Liver (tissue), 9 donors: ENCODE measurements around the gene TMEM50B. TPM values are rescaled to one million over a fixed set of nuclear protein-coding genes. Genes with fewer than 3 reads are reported as not detected.

Experiments used
- DNase-seq: peaks from one replicate; pipeline ENCODE4 v3.0.0-alpha.2; 2017; ENCODE audit warnings: low spot score
- H3K27ac ChIP-seq, 2 donors: one replicate each; pipeline ENCODE4 v1.7.0; 2013; ENCODE audit warnings: inconsistent platforms in 2 of 2, low read length in 2 of 2, control low read depth in 1 of 2, low read depth in 1 of 2, mild to moderate bottlenecking in 1 of 2
- H3K27me3 ChIP-seq, 4 donors: one replicate each; pipeline versions ENCODE4 v1.6.1 to v1.7.0; 2013; ENCODE audit warnings: low read length in 3 of 4, inconsistent platforms in 1 of 4, mild to moderate bottlenecking in 1 of 4, moderate library complexity in 1 of 4; ENCODE audit not compliant: control insufficient read depth in 4 of 4, insufficient read depth in 4 of 4
- H3K36me3 ChIP-seq, 4 donors: one replicate each; pipeline versions ENCODE4 v1.6.1 to v1.7.0; 2013; ENCODE audit warnings: low read length in 3 of 4, mild to moderate bottlenecking in 3 of 4, low read depth in 1 of 4, moderate library complexity in 1 of 4; ENCODE audit not compliant: control insufficient read depth in 4 of 4, insufficient read depth in 3 of 4
- H3K4me1 ChIP-seq, 4 donors: one replicate each; pipeline versions ENCODE4 v1.6.1 to v1.7.0; 2013; ENCODE audit warnings: low read length in 3 of 4, mild to moderate bottlenecking in 3 of 4, moderate library complexity in 1 of 4; ENCODE audit not compliant: control insufficient read depth in 4 of 4, insufficient read depth in 4 of 4
- H3K4me3 ChIP-seq, 3 donors: one replicate each; pipeline versions ENCODE4 v1.6.1 to v1.7.0; 2013; ENCODE audit warnings: low read length in 3 of 3, control low read depth in 1 of 3, low read depth in 1 of 3, mild to moderate bottlenecking in 1 of 3
- H3K9ac ChIP-seq, 2 donors: one replicate each; pipeline ENCODE4 v1.7.0; 2013; ENCODE audit warnings: low read length in 2 of 2, mild to moderate bottlenecking in 2 of 2, moderate library complexity in 2 of 2, control low read depth in 1 of 2, low read depth in 1 of 2
- H3K9me3 ChIP-seq, 4 donors: one replicate each; pipeline versions ENCODE4 v1.6.1 to v1.7.0; 2013; ENCODE audit warnings: low read length in 3 of 4; ENCODE audit not compliant: control insufficient read depth in 4 of 4
- ATF3 ChIP-seq: IDR thresholded peaks from 2 replicates; pipeline ENCODE4 v1.6.1; 2016; ENCODE audit warnings: antibody characterized with exemption
- EGR1 ChIP-seq, 2 donors: IDR thresholded peaks; 2 replicates each; pipeline ENCODE4 v1.6.1; 2016 to 2018; ENCODE audit warnings: antibody characterized with exemption in 2 of 2, low read depth in 2 of 2
- FOXA1 ChIP-seq: IDR thresholded peaks from 2 replicates; pipeline ENCODE4 v1.6.1; 2016; ENCODE audit warnings: antibody characterized with exemption
- HNF4A ChIP-seq, 2 donors: conservative IDR thresholded peaks; 2 replicates each; pipeline ENCODE4 v1.6.1; 2016; ENCODE audit warnings: antibody characterized with exemption in 2 of 2, mild to moderate bottlenecking in 2 of 2
- HNF4G ChIP-seq: IDR thresholded peaks from 2 replicates; pipeline ENCODE4 v1.6.1; 2016; ENCODE audit warnings: antibody characterized with exemption
- JUND ChIP-seq, 2 donors: IDR thresholded peaks; 2 replicates each; pipeline ENCODE4 v1.6.1; 2016; ENCODE audit warnings: antibody characterized with exemption in 2 of 2
- RAD21 ChIP-seq, 2 donors: IDR thresholded peaks; 2 replicates each; pipeline ENCODE4 v1.6.1; 2016; ENCODE audit warnings: antibody characterized with exemption in 2 of 2, mild to moderate bottlenecking in 2 of 2
- RXRA ChIP-seq, 2 donors: IDR thresholded peaks; 2 replicates each; pipeline ENCODE4 v1.6.1; 2017 to 2018; ENCODE audit warnings: antibody characterized with exemption in 2 of 2, mild to moderate bottlenecking in 1 of 2
- SP1 ChIP-seq: IDR thresholded peaks from 2 replicates; pipeline ENCODE4 v1.6.1; 2018; ENCODE audit warnings: antibody characterized with exemption, mild to moderate bottlenecking
- TAF1 ChIP-seq: conservative IDR thresholded peaks from 2 replicates; pipeline ENCODE4 v1.6.1; 2016; ENCODE audit warnings: antibody characterized with exemption, mild to moderate bottlenecking
- YY1 ChIP-seq: IDR thresholded peaks from 2 replicates; pipeline ENCODE4 v1.6.1; 2016; ENCODE audit warnings: antibody characterized with exemption, mild to moderate bottlenecking
- ZBTB33 ChIP-seq: IDR thresholded peaks from 2 replicates; pipeline ENCODE4 v1.6.1; 2016; ENCODE audit warnings: antibody characterized with exemption
- WGBS: extraction: QIAGEN DNeasy Blood & Tissue Kit; methylation state at CpG from one replicate; pipeline ENCODE4 v1.1.7; 2013; 5-methylcytosine and 5-hydroxymethylcytosine counted together
- polyA plus RNA-seq, 2 donors: library from polyadenylated mRNA; stranded (reverse) in 1 of 2; unstranded in 1 of 2; fragments of 200-250 nt in 1 of 2; fragments of >200 nt in 1 of 2; fragmentation: Nextera tagmentation in 1 of 2; extraction: Ambion mirVana in 1 of 2; gene quantifications; one replicate each; pipeline versions ENCODE4 v1.2.1 to v1.2.3, GENCODE V29; 2013 to 2015
- total RNA-seq, 2 donors: library from RNA; depleted of rRNA; stranded (reverse); fragments of >200 nt; gene quantifications; one replicate each; pipeline ENCODE4 v1.2.3, GENCODE V29; 2014
- TF ChIP-seq, protein P1 (sequence below): fragments of 150-350 bp; IDR thresholded peaks from 2 replicates; pipeline ENCODE4 v1.5.1; 2017; ENCODE audit warnings: improper control_type of control experiment, low read depth, low read length; ENCODE audit not compliant: missing input control
- TF ChIP-seq, protein P2 (sequence below): IDR thresholded peaks from 2 replicates; pipeline ENCODE4 v1.6.1; 2016; ENCODE audit warnings: antibody characterized with exemption, mild to moderate bottlenecking
- donor health status: healthy.
- donor health status: healthy.
- donor health status: healthy.
- donor health status: healthy.
- donor health status: healthy.

The TMEM50B gene
- total and polyA plus RNA-seq, 4 donors: 11.8 to 31.8 (median 29.9) TPM

- H3K4me3 ChIP-seq: no peak overlapping the region
- H3K4me1 ChIP-seq: no peaks in the 10 kb centered on the region
- H3K36me3 ChIP-seq: peaks cover 3 to 15% (median 13%) of the 10 kb centered on the region in 4 donors
- TF ChIP-seq YY1 (no peak), TAF1 (no peak), HNF4A (conservative IDR thresholded peaks at IDR 0.05) (no peak), JUND (IDR thresholded peaks at IDR 0.05) (no peak), RAD21 (IDR thresholded peaks at IDR 0.05) (no peak), ZBTB33 (no peak), HNF4G (no peak), RXRA (IDR thresholded peaks at IDR 0.05) (no peak), FOXA1 (no peak), ATF3 (no peak), SP1 (no peak)
- TF ChIP-seq, protein P1, sequence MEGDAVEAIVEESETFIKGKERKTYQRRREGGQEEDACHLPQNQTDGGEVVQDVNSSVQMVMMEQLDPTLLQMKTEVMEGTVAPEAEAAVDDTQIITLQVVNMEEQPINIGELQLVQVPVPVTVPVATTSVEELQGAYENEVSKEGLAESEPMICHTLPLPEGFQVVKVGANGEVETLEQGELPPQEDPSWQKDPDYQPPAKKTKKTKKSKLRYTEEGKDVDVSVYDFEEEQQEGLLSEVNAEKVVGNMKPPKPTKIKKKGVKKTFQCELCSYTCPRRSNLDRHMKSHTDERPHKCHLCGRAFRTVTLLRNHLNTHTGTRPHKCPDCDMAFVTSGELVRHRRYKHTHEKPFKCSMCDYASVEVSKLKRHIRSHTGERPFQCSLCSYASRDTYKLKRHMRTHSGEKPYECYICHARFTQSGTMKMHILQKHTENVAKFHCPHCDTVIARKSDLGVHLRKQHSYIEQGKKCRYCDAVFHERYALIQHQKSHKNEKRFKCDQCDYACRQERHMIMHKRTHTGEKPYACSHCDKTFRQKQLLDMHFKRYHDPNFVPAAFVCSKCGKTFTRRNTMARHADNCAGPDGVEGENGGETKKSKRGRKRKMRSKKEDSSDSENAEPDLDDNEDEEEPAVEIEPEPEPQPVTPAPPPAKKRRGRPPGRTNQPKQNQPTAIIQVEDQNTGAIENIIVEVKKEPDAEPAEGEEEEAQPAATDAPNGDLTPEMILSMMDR: no peak
- TF ChIP-seq, protein P2, sequence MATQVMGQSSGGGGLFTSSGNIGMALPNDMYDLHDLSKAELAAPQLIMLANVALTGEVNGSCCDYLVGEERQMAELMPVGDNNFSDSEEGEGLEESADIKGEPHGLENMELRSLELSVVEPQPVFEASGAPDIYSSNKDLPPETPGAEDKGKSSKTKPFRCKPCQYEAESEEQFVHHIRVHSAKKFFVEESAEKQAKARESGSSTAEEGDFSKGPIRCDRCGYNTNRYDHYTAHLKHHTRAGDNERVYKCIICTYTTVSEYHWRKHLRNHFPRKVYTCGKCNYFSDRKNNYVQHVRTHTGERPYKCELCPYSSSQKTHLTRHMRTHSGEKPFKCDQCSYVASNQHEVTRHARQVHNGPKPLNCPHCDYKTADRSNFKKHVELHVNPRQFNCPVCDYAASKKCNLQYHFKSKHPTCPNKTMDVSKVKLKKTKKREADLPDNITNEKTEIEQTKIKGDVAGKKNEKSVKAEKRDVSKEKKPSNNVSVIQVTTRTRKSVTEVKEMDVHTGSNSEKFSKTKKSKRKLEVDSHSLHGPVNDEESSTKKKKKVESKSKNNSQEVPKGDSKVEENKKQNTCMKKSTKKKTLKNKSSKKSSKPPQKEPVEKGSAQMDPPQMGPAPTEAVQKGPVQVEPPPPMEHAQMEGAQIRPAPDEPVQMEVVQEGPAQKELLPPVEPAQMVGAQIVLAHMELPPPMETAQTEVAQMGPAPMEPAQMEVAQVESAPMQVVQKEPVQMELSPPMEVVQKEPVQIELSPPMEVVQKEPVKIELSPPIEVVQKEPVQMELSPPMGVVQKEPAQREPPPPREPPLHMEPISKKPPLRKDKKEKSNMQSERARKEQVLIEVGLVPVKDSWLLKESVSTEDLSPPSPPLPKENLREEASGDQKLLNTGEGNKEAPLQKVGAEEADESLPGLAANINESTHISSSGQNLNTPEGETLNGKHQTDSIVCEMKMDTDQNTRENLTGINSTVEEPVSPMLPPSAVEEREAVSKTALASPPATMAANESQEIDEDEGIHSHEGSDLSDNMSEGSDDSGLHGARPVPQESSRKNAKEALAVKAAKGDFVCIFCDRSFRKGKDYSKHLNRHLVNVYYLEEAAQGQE: no peak
- peak overlapping the region in 1 of 2 donors; percentile 22 for H3K27ac ChIP-seq
- H3K9me3 ChIP-seq: no peaks in the 10 kb centered on the region
- no peak overlapping the region for H3K9ac ChIP-seq
- DNase-seq: no peak
- no peaks in the 10 kb centered on the region for H3K27me3 ChIP-seq
- WGBS: 76% methylated on average over 11 of the region's 11 CpGs
Observed at GRCh38 chr21:33441489-33442477, 38.0 kb downstream of the TMEM50B start.

GRCh38 chr21:33437140-33437539 lies 42.6 kb downstream of the TMEM50B start:
- Histone ChIP-seq H3K9ac (no peak overlapping the region), H3K27ac (no peak overlapping the region), H3K36me3 (peaks cover 8 to 46% (median 42%) of the 10 kb centered on the region in 4 donors), H3K4me3 (no peak overlapping the region), H3K27me3 (no peaks in the 10 kb centered on the region), H3K9me3 (no peaks in the 10 kb centered on the region), H3K4me1 (no peaks in the 10 kb centered on the region)
- TF ChIP-seq EGR1 (IDR thresholded peaks at IDR 0.05; ENCODE audit: low read depth in 2 of 2) (no peak), RAD21 (IDR thresholded peaks at IDR 0.05) (no peak)
- no peak for DNase-seq
- WGBS: 85% methylated on average over 6 of the region's 6 CpGs
